ENCODE measurements around the gene DLG4.

- TF ChIP-seq CTCF (IDR thresholded peaks at IDR 0.05; ENCODE audit: poor library complexity) (no peak), EZH2 (IDR thresholded peaks at IDR 0.05; ENCODE audit: borderline replicate concordance) (no peak), EZH2phosphoT487 (IDR thresholded peaks at IDR 0.05; ENCODE audit: low read depth, severe bottlenecking, unreplicated experiment) (no peak)
These were observed 20.7 kb upstream of the DLG4 start for GRCh38 chr17:7240375-7240774.

Measured in hepatocyte (in vitro differentiated cells).